GM18907 (cell line): Measurements from ENCODE around the gene POU5F1.
A peak's percentile ranks its signal among the peaks of the same experiment; 100 is the strongest.
"Not testable (repeated sequence)": the region's sequence is repeated elsewhere in the genome, so short reads cannot be mapped to it uniquely, and the experiment has no call there.

ENCODE experiments used
- ATAC-seq: cut with Tn5 transposase; IDR thresholded peaks from one replicate; pipeline ENCODE4 v1.9.1; 2021; ENCODE audit warnings: mild to moderate bottlenecking, moderate library complexity; ENCODE audit not compliant: unreplicated experiment

Gene POU5F1

DNA sequence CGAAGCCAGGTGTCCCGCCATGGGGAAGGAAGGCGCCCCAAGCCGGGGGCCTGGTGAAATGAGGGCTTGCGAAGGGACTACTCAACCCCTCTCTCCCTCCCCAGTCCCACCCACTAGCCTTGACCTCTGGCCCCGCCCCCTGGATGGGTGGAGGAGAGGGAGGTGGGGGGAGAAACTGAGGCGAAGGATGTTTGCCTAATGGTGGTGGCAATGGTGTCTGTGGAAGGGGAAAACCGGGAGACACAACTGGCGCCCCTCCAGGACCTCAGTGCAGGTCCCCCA is at the start of gene POU5F1:
Gene POU5F1, minus strand, starts transcription at position 83 of the 282 bp plus-strand sequence. Its CDS starts 62 bp downstream, at position 21.
- ATAC-seq = no peak

DNA sequence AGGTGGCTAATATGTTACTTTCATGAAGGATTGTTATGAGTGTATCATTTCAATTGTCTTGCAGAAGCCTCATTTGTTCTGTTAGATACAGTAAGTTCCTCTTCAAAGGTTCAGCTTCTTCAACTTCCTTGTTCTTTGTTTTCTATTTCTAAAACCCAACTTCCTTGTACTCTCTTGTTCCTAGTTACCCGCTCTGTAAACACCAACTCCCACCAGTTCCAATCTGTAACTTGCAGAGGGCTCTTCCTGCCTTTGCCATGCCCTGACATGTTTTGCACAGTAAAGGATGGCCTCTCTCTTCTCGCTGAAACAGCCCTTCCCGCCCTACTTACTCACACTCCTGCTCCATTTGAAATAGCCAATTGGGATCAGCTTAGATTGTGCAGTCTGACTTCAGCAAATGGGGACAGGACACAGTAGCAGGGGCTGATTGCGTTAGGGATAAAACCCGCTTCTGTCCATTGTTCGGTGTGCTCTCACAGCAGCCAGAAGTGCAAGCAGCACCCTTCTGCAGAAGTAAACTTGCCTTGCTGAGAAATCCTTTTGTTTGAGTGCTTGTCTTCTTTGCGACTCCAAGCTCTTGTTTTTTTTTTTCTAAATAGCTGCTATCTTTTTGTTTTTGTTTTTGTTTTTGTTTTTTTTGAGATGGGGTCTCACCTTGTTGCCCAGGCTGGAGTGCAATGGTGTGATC is 45.9 kb upstream of the POU5F1 start:
- no peak for ATAC-seq

DNA sequence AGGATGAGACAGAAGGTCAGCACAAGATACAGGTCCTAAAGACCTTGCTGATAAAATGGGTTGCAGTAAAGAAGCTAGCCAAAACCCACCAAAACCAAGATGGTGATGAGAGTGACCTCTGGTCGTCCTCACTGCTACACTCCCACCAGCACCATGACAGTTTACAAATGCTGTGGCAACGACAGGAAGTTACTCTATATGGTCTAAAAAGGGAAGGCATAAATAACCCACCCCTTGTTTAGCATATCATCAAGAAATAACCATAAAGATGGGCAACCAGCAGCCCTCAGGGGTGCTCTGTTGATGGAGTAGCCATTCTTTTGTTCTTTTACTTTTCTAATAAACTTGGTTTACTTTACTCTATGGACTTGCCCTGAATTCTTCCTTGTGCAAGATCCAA is 44.7 kb upstream of the POU5F1 start:
- not testable (repeated sequence) for ATAC-seq

DNA sequence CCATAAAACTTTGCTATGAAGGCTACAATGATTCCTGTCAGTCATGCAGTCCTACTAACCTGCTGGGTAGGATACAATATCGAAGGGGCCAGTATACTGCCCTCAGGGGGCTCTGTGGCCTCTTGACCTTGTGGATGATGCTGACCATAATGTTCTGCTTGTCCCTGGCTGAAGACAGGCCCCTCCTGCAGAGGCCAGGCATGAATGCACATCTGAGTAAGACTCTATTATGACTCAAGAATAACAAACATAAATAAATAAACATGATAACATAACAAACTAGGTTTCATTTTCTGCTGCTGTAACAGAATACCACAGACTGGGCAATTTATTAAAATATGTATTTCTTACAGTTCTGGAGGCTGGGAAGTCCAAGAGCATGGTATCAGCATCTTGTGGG is 44.0 kb upstream of the POU5F1 start:
- ATAC-seq = no peak

DNA sequence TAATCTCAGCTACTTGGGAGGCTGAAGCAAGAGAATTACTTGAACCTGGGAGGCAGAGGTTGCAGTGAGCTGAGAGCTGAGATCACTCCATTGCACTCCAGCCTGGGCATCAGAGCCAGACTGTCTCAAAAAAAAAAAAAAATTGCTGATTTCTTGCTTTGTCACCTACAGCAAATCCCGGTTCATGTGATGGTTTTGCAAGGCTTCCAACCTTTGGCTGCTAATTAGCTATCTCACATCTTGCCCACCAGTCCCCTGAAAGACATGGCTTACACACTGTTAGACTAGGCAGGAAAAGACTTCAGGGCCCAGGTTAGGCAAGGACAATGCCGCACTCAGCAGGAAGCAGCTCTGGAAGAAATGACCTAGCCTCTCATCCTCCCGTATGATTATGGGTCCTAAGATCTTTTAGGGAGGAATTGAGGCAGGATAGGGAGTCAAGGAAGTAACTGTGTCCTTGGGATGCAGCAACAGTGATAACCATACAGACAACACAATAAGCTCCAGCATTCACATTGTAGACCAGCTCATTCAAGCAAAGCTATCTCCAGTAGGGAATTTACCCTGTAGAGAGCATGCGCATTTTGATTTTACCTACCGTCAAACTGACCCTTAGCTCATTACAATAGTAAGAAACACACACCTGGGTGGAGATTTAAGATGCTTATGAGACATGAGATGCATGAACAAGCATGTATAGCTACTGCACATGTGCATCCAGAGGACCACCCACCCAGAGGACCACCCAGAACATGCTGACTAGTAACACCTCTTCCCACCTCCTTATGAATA is 40.5 kb upstream of the POU5F1 start:
- no peak for ATAC-seq

DNA sequence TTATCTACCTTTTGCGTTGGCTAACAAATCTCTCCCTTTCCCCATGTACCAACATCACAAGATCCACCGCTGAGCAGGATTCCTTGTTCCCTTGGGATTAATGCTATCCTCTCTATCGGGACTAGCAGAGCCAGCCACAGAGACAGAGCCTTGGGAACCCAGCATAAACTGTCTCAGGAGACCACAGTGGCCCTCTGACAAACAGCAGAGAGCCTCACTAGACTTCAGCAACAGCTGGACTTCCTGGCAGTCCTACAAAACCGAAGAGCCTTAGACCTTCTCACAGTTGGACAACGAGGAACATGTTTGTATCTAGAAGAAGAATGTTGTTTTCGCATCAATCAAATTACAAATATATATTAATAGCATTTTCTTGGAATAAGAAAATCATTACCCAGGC is 39.6 kb upstream of the POU5F1 start:
- no peak for ATAC-seq

DNA sequence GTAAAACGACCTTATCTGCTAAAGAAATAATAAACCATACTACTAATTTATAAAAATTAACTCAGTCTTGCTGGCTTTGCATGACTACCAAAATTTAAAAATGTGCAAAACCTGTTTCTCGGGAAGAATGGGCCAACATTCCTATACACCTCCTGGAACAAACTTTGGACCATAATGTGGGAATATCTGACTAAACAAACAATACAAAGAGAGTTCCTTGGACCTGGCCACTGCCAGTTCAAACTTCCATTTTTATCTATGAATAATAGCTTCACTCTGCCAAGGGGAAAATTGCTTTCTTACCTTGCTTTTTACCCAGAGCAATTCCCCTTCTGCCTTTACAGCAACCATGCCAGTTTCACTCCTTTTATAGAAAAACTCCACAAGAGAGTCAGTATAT is 38.7 kb upstream of the POU5F1 start:
- no peak for ATAC-seq

DNA sequence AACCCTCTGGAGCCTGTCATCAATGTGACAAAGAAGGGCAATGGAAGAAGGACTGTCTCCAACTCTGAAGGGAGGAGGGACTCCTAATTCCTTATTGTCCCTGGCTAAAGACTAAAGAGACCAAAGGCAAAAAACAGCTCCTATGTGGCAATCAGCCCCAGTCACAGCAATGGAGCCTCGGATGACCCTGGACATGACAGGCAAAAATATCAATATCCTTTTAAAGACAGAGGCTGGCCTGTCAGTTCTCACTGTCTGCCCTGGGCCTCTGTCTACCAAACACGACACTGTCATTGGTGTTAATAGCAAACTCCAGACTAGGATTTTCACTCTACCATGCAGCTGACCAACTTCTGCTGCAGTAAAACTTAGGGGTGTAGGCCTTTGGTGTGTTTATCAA is 38.0 kb upstream of the POU5F1 start:
- no peak for ATAC-seq

DNA sequence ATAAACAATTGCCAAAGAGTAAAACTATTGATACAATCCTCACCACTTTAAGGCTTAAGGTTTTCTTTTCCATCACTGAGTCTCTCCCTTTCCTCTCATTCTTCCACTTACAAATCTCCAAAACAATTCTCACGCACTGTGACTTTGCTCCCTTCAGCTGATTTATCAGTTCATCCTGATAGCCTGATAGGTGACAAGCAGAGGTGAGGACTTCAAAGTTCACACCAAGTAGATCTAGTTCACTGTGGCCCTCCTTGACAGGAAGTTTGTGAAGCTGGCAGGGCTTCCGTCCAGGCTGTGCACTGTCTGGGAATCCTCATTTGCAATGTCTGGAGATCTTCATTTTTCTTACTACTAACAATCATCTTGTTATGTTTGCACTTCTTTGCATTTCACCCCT is 35.2 kb upstream of the POU5F1 start:
- ATAC-seq = no peak

DNA sequence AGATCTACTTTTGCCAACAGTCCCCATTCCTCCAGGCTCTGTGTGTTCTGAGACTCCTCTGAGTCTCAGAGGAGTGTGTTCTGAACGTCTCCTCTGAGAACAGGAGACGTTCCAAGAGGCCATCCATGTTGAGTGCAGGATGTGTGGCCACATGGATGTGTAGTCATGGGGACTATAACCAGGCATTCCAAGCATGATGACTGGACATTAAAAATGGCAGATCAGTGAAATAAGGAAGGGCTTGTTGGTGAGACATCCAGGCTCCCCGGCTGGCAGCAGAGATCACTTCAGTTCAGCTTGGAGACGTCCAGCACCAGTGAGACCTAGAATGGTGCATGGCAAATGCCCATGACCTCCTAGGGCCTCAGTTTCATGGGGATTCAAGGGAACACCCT is 34.3 kb upstream of the POU5F1 start:
- ATAC-seq = no peak

DNA sequence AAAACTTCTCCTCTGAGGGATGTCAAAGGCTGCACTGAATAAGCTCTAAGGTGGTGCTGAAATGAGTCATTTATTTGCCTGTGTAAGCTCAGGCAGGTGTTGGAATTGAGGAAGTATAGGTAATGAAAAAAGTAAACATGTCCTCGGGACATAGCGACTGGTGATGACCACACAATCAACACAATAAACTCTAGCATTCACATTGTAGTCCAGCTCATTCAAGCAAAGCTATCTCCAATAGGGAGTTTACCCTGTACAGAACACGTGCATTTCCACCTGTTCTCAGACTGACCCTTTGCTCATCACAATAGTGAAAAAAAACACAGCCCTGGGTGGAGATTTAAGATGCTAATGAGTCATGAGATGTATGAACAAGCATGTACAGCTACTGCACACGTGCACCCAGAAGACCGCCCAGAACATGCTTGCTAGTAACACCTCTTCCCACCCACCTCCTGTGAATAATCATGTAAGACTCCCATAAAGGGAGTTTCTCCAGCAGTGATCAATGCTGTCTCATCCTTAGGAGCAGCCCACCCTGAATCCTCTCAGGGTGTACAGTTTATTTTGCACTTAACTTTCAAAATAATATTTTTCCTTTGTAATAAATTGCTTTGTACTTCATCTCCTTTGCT is 33.0 kb upstream of the POU5F1 start:
- peak; percentile 56 for ATAC-seq

DNA sequence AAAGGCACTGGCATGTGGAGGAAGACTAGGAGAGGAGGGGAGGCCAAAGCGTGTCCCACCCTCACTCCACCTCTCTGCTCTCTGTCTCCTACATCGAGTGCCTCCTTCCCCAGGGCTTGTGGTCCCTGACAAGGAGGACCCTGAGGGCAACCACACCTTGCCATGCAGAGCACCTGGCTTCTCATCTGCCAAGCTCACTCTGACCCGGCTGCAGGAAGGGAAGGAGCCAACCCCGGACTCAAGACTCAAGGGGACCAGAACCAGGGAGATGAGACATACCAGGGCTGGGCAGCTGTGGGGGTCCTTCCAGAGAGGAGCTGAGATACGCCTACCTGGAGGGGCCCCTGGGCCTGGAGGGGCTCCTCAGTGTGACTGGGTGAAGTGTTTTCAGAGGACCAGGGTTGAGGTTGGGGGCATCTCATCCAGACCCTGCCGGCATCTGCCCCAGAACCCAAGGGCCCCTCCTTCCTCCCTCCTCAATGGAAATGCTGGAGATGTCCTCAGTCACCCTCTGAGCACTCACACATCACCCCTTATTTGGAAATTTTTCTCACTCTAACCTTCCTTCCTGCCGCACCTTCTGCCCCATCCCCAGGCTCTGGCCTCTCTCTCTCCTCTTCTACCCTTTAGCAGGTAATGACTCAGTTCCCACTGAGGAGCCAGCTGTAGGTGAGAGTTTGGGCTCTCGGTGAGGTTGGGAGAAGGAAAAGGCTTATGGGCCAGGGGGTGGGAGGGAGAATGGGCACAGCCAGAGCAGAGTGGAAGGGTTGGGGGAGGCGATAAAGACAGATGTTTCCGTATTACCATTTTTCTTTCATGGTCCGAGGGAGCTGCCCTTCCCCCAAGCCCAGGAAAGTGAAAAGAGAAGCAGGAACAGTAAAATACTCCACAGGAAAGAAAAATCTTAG is 32.0 kb upstream of the POU5F1 start:
- ATAC-seq = no peak

DNA sequence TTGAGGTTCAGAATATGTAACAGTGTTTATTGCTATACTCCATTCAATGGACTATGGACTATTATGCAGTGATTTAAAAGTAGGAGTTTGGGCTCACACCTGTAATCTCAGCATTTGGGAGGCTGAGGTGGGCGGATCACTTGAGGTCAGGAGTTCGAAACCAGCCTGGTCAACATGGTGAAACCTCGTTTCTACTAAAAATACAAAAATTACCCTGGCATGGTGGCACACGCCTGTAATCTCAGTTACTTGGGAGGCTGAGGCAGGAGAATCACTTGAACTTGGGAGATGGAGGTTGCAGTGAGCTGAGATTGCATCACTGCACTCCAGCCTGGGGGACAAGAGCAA is 28.6 kb upstream of the POU5F1 start:
- not testable (repeated sequence) for ATAC-seq

DNA sequence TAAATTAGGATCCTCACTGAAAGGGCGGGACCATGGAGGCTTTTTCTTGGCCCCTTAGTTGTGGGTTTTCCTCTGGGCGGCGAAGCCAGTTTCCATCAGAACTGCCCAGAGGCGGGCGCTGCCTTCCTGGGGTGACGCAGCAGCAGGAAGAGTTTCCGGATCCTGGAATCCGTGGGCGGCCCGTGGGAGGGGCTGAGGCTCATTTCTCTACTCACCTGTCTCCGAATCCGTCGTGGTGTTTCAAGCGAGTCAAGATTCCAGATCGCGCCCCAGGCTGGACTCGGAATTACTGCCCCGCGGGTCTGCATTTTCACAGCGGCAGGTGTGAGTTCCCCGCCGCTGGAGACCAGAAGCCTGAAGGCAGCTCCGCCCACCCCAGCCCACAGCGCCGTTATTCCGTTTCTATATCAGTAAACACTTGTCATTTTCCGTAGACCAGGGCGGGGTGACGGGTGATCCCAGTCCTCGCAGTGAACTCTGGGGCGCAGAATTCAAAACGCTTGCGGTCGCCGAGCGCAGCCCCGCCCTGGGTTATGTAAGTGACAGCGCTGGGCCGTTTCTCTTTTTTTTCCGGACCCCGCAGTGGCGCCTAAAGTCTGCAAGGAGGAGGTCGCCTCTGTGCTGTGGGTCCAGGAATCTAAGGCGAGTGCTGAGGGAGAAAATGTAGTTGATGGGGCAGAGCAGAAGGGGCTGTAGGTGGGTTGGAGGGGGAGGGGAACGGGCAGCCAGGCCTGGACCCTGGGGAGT is 27.2 kb upstream of the POU5F1 start:
- ATAC-seq = peak; percentile 73

DNA sequence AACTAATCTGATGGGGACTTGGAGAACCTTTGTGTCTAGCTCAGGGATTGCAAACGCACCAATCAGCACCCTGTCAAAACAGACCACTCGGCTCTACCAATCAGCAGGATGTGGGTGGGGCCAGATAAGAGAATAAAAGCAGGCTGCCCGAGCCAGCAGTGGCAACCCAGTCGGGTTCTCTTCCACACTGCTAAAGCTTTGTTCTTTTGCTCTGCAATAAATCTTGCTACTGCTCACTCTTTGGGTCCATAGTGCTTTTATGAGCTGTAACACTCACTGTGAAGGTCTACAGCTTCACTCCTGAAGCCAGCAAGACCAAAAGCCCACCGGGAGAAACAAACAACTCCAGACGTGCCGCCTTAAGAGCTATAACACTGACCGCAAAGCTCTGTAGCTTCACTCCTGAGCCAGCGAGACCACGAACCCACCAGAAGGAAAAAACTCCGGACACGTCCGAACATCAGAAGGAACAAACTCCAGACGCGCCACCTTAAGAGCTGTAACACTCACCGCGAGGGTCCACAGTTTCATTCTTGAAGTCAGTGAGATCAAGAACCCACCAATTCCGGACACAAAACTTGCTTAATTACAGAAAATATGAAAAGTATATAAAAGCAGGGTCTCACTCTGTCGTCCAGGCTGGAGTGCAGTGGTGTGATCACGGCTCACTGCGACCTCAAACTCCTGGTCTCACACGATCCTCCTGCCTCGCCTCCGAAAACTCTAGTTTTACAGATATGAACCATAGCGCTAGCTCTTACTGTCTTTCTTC is 26.0 kb upstream of the POU5F1 start:
- not testable (repeated sequence) for ATAC-seq

DNA sequence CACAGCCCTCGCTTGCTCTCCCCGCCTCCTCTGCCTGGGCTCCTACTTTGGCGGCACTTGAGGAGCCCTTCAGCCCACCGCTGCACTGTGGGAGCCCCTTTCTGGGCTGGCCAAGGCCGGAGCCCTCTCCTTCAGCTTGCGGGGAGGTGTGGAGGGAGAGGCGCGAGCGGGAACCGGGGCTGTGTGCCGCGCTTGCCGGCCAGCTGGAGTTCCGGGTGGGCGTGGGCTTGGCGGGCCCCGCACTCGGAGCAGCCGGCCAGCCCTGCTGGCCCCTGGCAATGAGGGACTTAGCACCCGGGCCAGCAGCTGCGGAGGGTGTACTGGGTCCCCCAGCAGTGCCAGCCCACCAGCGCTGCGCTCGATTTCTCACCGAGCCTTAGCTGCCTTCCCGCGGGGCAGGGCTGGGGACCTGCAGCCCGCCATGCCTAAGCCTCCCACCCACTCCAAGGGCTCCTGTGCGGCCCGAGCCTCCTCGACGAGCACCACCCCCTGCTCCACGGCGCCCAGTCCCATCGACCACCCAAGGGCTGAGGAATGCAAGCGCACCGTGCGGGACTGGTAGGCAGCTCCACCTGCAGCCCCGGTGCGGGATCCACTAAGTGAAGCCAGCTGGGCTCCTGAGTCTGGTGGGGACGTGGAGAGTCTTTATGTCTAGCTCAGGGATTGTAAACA is 25.0 kb upstream of the POU5F1 start:
- not testable (repeated sequence) for ATAC-seq

DNA sequence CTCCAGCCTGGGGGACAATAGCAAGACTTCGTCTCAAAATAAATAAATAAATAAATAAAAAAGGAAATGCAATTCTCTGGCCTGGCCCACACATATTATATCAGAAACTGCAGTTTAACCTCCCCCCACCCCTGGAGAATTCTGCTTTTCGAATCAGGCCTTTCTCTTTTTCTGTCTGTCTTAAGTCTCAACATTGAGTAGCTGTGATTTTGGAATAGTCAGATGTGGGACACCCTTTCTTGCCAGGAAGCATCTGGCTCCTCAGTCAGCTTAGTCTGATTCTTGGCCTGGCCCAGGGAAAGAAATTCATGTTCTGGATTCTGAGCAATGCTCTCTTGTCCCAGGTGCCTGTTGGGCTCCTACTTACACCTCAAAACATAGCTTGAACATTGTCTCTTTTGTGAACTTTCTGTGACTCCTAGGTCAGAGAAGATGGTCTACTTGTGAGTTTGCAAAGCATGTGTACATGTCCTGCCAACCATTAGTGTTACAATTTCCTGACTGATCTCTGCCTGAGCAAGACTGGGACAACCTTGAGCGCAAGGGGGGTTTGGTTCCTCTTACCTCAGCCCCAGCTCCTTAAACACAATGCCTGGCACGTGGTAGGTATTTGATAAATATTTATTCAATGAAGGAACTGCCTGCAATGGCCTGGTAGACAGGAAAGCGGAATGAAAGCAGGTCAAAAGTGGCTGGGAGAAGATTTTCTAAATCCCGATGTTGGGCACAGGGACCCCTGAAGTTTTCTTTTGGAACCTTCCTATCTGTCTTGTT is 23.8 kb upstream of the POU5F1 start:
- ATAC-seq = no peak

DNA sequence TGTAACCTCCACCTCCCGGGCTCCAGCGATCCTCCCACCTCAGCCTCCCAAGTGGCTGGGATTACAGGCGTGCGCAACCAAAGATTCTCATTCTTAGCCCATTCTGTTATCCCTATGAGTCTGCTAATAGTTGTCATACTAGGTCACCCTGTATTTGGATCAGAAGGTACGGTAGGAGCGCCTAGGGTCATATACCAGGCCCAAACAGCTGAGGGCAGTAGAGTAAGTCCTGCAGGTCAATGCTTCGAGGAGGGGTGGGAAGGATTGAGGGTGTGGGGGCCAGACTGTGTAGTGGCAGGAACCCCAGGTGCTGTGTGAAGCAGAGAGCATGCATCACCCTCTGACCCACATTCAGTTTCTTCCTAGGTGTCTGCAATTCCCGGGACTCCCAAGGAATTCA is 22.7 kb upstream of the POU5F1 start:
- no peak for ATAC-seq
